HepG2 (cell line): ENCODE data around the gene CADPS. TPM values are rescaled to one million over a fixed set of nuclear protein-coding genes. Genes with fewer than 3 reads are reported as not detected.

Experiments used
- ATAC-seq: fragments of 200-7000 bp; cut with Tn5 transposase; 3 replicates; pipeline ENCODE4 v1.9.1; 2020; ENCODE audit warnings: mild to moderate bottlenecking, moderate library complexity
- BruUV-seq: library from RNA; stranded (reverse); fragments of 400-500 nt; replicated peaks from 2 replicates; lab custom pipeline; 2021; lab: Mats Ljungman, UMichigan
- CTCF ChIA-PET: fragments of 300-600 bp; formaldehyde crosslinking; extraction: SDS; loops from one replicate; lab custom pipeline; 2021; ENCODE audit warnings: low total read pairs, inconsistent platforms, low intra/inter-chr PET ratio; lab: Yijun Ruan, JAX
- POLR2A ChIA-PET: fragments of 350-600 bp; sonication (Branson Sonifier 250); formaldehyde crosslinking; loops from one replicate; lab custom pipeline; 2020; ENCODE audit warnings: antibody characterized with exemption, inconsistent platforms; lab: Yijun Ruan, JAX
- DNase-seq: peaks from one replicate; pipeline ENCODE4 v3.0.0-alpha.2; 2015; ENCODE audit warnings: low spot score
- FAIRE-seq: peaks from 3 replicates; lab custom pipeline; 2011; peaks lifted over from hg19 to GRCh38; lab: Jason Lieb, UNC
- H2AFZ ChIP-seq: one replicate; pipeline ENCODE4 v1.6.1; 2011; ENCODE audit warnings: low read length, inconsistent platforms
- H3K27ac ChIP-seq: fragments of 300-600 bp; 3 replicates; pipeline ENCODE4 v1.8.0; 2011; ENCODE audit warnings: mixed run types, mild to moderate bottlenecking, mixed read lengths, low read length, inconsistent platforms; ENCODE audit not compliant: insufficient read depth; ENCODE audit errors: extremely low read length
- H3K27me3 ChIP-seq, 2 experiments: fragments of 200-600 bp in 1 of 2; 2 replicates in 1 of 2; 3 replicates in 1 of 2; pipeline versions ENCODE4 v1.6.0 to v1.8.0; 2011; ENCODE audit warnings: low read length in 2 of 2, mild to moderate bottlenecking in 2 of 2, moderate library complexity in 2 of 2, inconsistent platforms in 1 of 2; ENCODE audit not compliant: insufficient read depth in 2 of 2, control insufficient read depth in 1 of 2
- H3K36me3 ChIP-seq, 2 experiments: fragments of 200-600 bp in 1 of 2; replicated peaks in 1 of 2; 2 replicates in 1 of 2; 3 replicates in 1 of 2; pipeline versions ENCODE4 v1.5.1 to v1.8.0; 2011; ENCODE audit warnings: low read length in 2 of 2, inconsistent platforms in 1 of 2; ENCODE audit not compliant: insufficient read depth in 2 of 2, control insufficient read depth in 1 of 2
- H3K4me1 ChIP-seq: 2 replicates; pipeline ENCODE4 v1.5.1; 2012; ENCODE audit warnings: low read length, inconsistent platforms; ENCODE audit not compliant: insufficient read depth
- H3K4me2 ChIP-seq: 2 replicates; pipeline ENCODE4 v1.6.0; 2011; ENCODE audit warnings: low read depth, low read length, inconsistent platforms
- H3K4me3 ChIP-seq, 3 experiments: fragments of 200-600 bp in 1 of 3; sonication (generic), shearing (Covaris generic) in 1 of 3; replicated peaks in 1 of 3; 2 replicates each; pipeline ENCODE4 v1.5.1; 2011 to 2016; ENCODE audit warnings: low read length in 3 of 3, inconsistent platforms in 2 of 3, low read depth in 2 of 3, mild to moderate bottlenecking in 2 of 3, control low read depth in 1 of 3, mixed read lengths in 1 of 3; ENCODE audit not compliant: insufficient read depth in 1 of 3
- H3K79me2 ChIP-seq: one replicate; pipeline ENCODE4 v1.6.1; 2011; ENCODE audit warnings: low read length, inconsistent platforms; ENCODE audit not compliant: insufficient read depth
- H3K9ac ChIP-seq: 2 replicates; pipeline ENCODE4 v1.6.0; 2011; ENCODE audit warnings: mild to moderate bottlenecking, low read depth, low read length, inconsistent platforms; ENCODE audit not compliant: insufficient read depth
- H3K9me3 ChIP-seq: 2 replicates; pipeline ENCODE4 v1.5.1; 2012; ENCODE audit warnings: mild to moderate bottlenecking, low read length
- H4K20me1 ChIP-seq: 2 replicates; pipeline ENCODE4 v1.6.0; 2011; ENCODE audit warnings: inconsistent platforms, mild to moderate bottlenecking, low read length, moderate library complexity; ENCODE audit not compliant: insufficient read depth
- ATF1 ChIP-seq: IDR thresholded peaks from 2 replicates; pipeline ENCODE4 v1.6.1; 2016; ENCODE audit warnings: mild to moderate bottlenecking, control low read depth
- NFKBIZ ChIP-seq: IDR thresholded peaks from 2 replicates; pipeline ENCODE4 v1.6.1; 2018; ENCODE audit warnings: missing genetic modification reagents, missing compliant biosample characterization
- NRL ChIP-seq: sonication (generic); formaldehyde crosslinking; IDR thresholded peaks from 2 replicates; pipeline ENCODE4 v1.5.0; 2020; ENCODE audit warnings: missing genetic modification reagents, mild to moderate bottlenecking, moderate library complexity, borderline replicate concordance
- REL ChIP-seq: sonication (generic); formaldehyde crosslinking; conservative IDR thresholded peaks from 2 replicates; pipeline ENCODE4 v1.8.0; 2022; ENCODE audit warnings: mild to moderate bottlenecking, missing genetic modification reagents, moderate library complexity
- ZNF207 ChIP-seq: fragments of 450-650 bp; IDR thresholded peaks from 2 replicates; pipeline ENCODE4 v1.6.1; 2016; ENCODE audit warnings: antibody characterized with exemption, borderline replicate concordance
- ZNF256 ChIP-seq: sonication (generic); formaldehyde crosslinking; conservative IDR thresholded peaks from 2 replicates; pipeline ENCODE4 v1.4.0; 2020; ENCODE audit warnings: missing genetic modification reagents
- ZNF34 ChIP-seq: sonication (generic); formaldehyde crosslinking; IDR thresholded peaks from 2 replicates; pipeline ENCODE4 v1.4.0; 2020; ENCODE audit warnings: mild to moderate bottlenecking, missing genetic modification reagents, borderline replicate concordance
- ZNF766 ChIP-seq: sonication (generic); formaldehyde crosslinking; IDR thresholded peaks from 2 replicates; pipeline ENCODE4 v1.5.0; 2020; ENCODE audit warnings: missing genetic modification reagents, borderline replicate concordance
- WGBS: methylation state at CpG from one replicate; pipeline ENCODE4 v1.1.6; 2017; ENCODE audit warnings: low lambda C conversion rate; 5-methylcytosine and 5-hydroxymethylcytosine counted together
- in situ Hi-C: cut with HindIII; loops from 2 replicates; pipeline ENCODE4 v1.10.0; 2017; ENCODE audit warnings: low pct_unique_long_range_greater_than_20kb; ENCODE audit not compliant: extremely low pct_ligation_motif_present
- intact Hi-C: fragments of 100-400 bp; cut with micrococcal nuclease; formaldehyde crosslinking; loops from one replicate; pipeline ENCODE4 v1.10.0; 2022; ENCODE audit not compliant: unreplicated experiment
- polyA plus RNA-seq, 8 experiments: library from polyadenylated mRNA; depleted of rRNA in 3 of 8; stranded (reverse) in 7 of 8; unstranded in 1 of 8; fragments of >200 nt; fragmentation: Illumina TruSeq in 4 of 8; extraction: Trizol in 4 of 8; gene quantifications; 2 replicates each; pipeline versions ENCODE4 v1.2.1 to v1.2.3, GENCODE V29; 2011 to 2016; ENCODE audit warnings: low read depth in 4 of 8, missing spikeins in 1 of 8, mixed read lengths in 1 of 8; ENCODE audit not compliant: insufficient read depth in 1 of 8
- total RNA-seq, 5 experiments: library from RNA; depleted of rRNA; stranded (reverse); fragments of >200 nt; fragmentation: Illumina TruSeq; extraction: Trizol; gene quantifications; 2 replicates each; pipeline ENCODE4 v1.2.3, GENCODE V29; 2016; ENCODE audit warnings: low read depth in 1 of 5
- TF ChIP-seq, protein P1 (sequence below): sonication (generic); formaldehyde crosslinking; IDR thresholded peaks from 2 replicates; pipeline ENCODE4 v1.4.0; 2020; ENCODE audit warnings: missing genetic modification reagents, borderline replicate concordance

CADPS gene
- total and polyA plus RNA-seq, 2 of the 13 experiments (the other 11 are each of a cell fraction or from before 2014, with no cell fraction given): not detected

DNA sequence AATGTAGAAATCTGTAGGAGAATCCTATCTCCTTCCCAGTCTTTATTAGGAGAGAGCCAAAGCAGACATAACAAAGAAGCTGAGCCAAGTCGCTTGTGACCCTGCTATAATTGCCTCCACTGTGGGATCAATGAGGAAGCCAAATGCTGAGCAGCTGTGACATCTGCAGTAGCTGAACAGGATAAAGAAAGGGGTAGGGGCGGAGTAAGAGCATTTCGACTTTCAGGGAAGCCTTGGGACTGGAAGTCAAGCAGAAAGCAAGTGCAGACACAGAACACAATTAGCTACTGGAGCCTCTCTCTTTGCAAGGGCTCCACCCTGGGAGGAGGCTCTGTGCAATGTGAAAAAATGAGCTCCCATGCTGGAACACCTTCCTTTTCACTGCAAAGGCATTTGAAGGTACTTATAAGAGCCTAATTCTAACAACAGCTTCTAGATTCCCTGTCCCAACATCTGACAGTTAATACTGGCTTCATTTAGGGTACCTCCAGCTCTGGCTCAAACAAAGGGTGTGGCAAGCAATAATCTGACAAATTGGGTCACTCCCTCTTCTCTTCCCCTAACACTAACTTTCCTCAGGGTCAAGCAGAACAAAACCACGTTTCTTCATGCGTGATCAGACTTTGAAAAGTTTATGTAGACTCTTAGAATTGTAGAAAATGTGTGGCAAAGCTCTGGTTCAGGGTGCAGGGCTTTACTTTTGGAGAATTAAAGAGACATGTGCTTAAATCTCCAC lies 166.4 kb downstream of the CADPS start:
- in situ Hi-C loops (no loop called here), intact Hi-C loops (no loop called here)
- no peaks in the 10 kb centered on the region for H3K4me1 ChIP-seq
- DNase-seq: no peak
- 1% methylated on average over 5 of the region's 5 CpGs for WGBS
- H3K9ac ChIP-seq: no peak overlapping the region
- no peaks in the 10 kb centered on the region; a peak in 1 of 5 replicates for H3K27me3 ChIP-seq
- H3K79me2 ChIP-seq: no peaks in the 10 kb centered on the region
- H2AFZ ChIP-seq: no peak overlapping the region
- POLR2A ChIA-PET: no interaction called here
- no TSS peak for BruUV-seq
- TF ChIP-seq, protein P1, sequence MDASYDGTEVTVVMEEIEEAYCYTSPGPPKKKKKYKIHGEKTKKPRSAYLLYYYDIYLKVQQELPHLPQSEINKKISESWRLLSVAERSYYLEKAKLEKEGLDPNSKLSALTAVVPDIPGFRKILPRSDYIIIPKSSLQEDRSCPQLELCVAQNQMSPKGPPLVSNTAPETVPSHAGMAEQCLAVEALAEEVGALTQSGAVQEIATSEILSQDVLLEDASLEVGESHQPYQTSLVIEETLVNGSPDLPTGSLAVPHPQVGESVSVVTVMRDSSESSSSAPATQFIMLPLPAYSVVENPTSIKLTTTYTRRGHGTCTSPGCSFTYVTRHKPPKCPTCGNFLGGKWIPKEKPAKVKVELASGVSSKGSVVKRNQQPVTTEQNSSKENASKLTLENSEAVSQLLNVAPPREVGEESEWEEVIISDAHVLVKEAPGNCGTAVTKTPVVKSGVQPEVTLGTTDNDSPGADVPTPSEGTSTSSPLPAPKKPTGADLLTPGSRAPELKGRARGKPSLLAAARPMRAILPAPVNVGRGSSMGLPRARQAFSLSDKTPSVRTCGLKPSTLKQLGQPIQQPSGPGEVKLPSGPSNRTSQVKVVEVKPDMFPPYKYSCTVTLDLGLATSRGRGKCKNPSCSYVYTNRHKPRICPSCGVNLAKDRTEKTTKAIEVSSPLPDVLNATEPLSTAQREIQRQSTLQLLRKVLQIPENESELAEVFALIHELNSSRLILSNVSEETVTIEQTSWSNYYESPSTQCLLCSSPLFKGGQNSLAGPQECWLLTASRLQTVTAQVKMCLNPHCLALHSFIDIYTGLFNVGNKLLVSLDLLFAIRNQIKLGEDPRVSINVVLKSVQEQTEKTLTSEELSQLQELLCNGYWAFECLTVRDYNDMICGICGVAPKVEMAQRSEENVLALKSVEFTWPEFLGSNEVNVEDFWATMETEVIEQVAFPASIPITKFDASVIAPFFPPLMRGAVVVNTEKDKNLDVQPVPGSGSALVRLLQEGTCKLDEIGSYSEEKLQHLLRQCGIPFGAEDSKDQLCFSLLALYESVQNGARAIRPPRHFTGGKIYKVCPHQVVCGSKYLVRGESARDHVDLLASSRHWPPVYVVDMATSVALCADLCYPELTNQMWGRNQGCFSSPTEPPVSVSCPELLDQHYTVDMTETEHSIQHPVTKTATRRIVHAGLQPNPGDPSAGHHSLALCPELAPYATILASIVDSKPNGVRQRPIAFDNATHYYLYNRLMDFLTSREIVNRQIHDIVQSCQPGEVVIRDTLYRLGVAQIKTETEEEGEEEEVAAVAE: no peak
- TF ChIP-seq ZNF207 (no peak), ZNF766 (CRISPR knock-in tag) (no peak), NRL (CRISPR knock-in tag) (no peak), REL (no peak), NFKBIZ (CRISPR knock-in tag) (no peak), ZNF34 (CRISPR knock-in tag) (no peak), ATF1 (CRISPR knock-in tag) (no peak), ZNF256 (CRISPR knock-in tag) (no peak)
- TF ChIP-seq, all 625 proteins: peak for 0
- H3K27ac ChIP-seq: no peak overlapping the region
- FAIRE-seq (no peak), ATAC-seq (no peak)
- no peaks in the 10 kb centered on the region for H4K20me1 ChIP-seq
- H3K36me3 ChIP-seq: no peaks in the 10 kb centered on the region
- CTCF ChIA-PET: no interaction called here
- H3K4me3 ChIP-seq: no peak overlapping the region
- no peak overlapping the region for H3K4me2 ChIP-seq
- H3K9me3 ChIP-seq: no peaks in the 10 kb centered on the region
